ENCODE measurements around the gene SHANK2. TPM values are rescaled to one million over a fixed set of nuclear protein-coding genes. Genes with fewer than 3 reads are reported as not detected.

Gene SHANK2
- total RNA-seq, 2 experiments from 2014 or later = not detected

DNA sequence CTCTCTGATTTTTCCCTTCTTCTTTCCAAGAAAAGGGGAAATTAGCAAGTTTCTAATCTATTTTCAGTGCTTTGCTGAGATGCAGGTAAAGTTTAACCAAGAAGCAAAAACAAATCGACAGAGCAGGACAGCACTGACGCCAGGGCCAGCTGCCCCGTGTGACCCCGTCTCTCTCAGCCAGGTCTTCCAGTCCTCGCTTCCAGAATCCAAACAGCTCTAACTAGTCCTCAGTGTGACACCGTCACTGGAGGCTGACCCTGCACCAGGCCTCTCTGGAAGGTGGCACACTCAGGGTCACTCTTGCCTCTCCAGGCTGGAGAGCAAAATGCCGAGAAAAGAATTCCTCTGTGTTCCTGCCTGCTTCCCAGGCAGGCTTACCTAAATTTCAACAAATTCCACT is 44.8 kb downstream of the SHANK2 start:
- POLR2A ChIA-PET = no interaction called here
- CTCF ChIA-PET = no interaction called here
- H3K36me3 Mint-ChIP-seq (ENCODE audit: low read depth) = no peaks in the 10 kb centered on the region
- no peak overlapping the region for H3K4me3 Mint-ChIP-seq
- no peaks in the 10 kb centered on the region for H3K4me1 Mint-ChIP-seq (ENCODE audit: low read depth)
- DNase-seq = no peak
- no peaks in the 10 kb centered on the region for H3K27me3 Mint-ChIP-seq (ENCODE audit: low read depth)
- ATAC-seq = no peak
- no peak overlapping the region for H3K27ac Mint-ChIP-seq
- H3K9me3 Mint-ChIP-seq (ENCODE audit: insufficient read depth) = no peaks in the 10 kb centered on the region

DNA sequence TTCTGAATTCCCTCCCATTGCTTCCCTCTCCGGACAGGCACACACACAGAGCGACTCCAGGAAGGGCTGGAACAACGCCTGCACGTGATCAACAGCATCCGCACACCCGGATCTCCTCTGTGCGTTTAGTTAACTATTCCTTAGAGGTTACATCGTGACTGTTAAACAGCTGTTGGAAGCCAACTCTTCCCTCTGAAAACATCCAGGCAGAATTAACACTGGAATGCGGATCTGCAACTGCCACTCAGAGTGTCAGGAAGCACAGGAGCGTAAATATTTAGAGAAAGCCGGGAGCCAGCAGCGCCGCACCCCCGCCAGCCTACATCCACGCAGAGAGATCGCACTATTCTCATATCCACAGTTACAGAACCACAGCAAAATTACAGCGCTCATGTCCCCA is 46.2 kb downstream of the SHANK2 start:
- no peak overlapping the region for H3K27ac Mint-ChIP-seq
- no peaks in the 10 kb centered on the region for H3K4me1 Mint-ChIP-seq (ENCODE audit: low read depth)
- no peaks in the 10 kb centered on the region for H3K9me3 Mint-ChIP-seq (ENCODE audit: insufficient read depth)
- POLR2A ChIA-PET = no interaction called here
- H3K36me3 Mint-ChIP-seq (ENCODE audit: low read depth) = no peaks in the 10 kb centered on the region
- no peaks in the 10 kb centered on the region for H3K27me3 Mint-ChIP-seq (ENCODE audit: low read depth)
- no peak overlapping the region for H3K4me3 Mint-ChIP-seq
- no peak for ATAC-seq
- no peak for DNase-seq
- CTCF ChIA-PET = no interaction called here

DNA sequence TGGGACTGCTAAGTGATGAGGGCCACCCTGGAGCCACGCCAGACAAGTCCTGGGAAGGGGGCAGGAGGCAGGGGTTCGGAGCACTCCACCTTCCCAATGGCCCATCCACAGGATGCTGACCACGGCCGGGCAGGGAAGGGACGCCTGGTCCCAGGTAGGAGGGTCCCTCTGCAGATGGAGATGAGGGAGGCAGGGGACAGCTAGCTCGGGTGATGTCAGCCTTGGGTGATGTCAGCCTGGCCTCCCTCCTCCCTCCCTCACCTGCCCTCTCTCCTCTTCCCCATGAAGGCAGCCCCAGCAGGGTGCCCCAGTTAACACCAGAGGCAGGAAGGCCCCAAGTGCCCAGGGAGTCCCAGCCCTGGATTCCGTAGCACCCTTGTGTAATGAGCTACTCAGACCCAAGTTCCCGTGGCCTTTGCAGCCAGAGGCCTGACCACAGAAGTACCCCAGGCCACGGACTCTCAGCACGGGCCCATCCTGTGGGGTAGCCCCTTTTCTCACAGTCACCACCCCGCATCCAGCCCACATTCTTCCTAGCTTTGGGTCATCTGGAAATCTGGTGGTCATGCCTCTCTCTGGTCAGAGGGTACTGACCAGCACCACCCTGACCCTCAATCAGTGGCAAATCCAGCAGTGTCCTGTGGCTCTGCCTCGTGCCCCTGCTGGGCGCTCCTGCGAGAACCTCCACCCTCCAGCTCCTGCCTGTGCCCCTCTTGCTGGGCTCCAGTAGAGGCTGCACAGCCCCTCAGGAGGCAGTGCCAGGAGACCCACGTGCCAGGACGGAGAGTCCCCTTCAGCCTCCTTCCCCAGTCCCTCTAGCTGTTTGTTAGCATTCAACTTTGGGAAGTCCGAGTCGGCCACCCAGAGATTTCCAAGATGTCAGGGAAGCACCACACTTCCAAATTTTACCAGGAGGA is 47.4 kb downstream of the SHANK2 start:
- H3K27me3 Mint-ChIP-seq (ENCODE audit: low read depth) = no peaks in the 10 kb centered on the region
- no peaks in the 10 kb centered on the region for H3K36me3 Mint-ChIP-seq (ENCODE audit: low read depth)
- H3K4me3 Mint-ChIP-seq = no peak overlapping the region
- H3K4me1 Mint-ChIP-seq (ENCODE audit: low read depth) = no peaks in the 10 kb centered on the region
- H3K27ac Mint-ChIP-seq = no peak overlapping the region
- POLR2A ChIA-PET = no interaction called here
- CTCF ChIA-PET = no interaction called here
- no peak for ATAC-seq
- DNase-seq = no peak
- H3K9me3 Mint-ChIP-seq (ENCODE audit: insufficient read depth) = no peaks in the 10 kb centered on the region

DNA sequence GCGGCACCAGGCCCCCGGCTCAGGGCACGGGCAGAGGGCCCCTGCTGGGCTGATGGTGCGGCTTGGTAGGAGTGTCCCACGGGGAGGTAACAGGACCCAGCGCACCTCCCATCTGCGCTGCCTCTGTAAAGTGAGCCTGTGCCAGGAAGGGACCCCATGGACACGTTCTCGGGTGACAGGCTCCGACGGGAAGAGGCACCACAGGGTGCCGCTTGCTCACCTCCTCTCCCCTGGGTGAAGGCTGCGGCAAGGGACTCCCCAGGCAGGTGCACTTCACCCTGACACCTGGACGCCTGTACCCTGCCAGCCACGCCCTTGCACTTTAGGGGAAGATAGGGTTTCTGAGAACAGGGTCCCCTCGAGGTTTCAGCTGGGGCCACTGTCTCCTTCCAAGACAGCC is 48.1 kb downstream of the SHANK2 start:
- Mint-ChIP-seq H3K27me3 (ENCODE audit: low read depth) (no peaks in the 10 kb centered on the region), H3K4me3 (no peak overlapping the region), H3K9me3 (ENCODE audit: insufficient read depth) (no peaks in the 10 kb centered on the region), H3K4me1 (ENCODE audit: low read depth) (no peaks in the 10 kb centered on the region), H3K27ac (no peak overlapping the region), H3K36me3 (ENCODE audit: low read depth) (no peaks in the 10 kb centered on the region)
- ChIA-PET POLR2A (no interaction called here), CTCF (no interaction called here)
- DNase-seq = no peak
- no peak for ATAC-seq

DNA sequence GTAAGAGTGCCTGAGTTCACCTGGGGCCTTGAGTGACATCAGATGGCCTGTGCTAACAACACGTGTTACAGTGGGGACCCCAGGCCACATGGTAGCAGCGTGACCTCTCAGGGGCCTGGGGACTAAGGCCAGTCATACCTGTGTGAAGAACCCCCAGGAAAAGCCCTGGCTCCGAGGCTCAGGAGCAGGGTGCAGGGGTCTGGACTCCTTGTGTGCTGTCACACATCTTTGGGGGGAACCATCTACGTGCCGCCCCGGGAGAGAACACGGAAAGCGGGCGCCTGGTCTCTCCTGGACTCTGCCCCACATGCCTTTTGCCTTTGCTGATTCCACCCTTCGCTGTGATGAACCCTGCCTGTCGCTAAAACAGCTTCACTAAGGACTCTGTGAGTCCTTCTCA is 48.7 kb downstream of the SHANK2 start:
- ChIA-PET CTCF (no interaction called here), POLR2A (no interaction called here)
- Mint-ChIP-seq H3K4me1 (ENCODE audit: low read depth) (no peaks in the 10 kb centered on the region), H3K4me3 (no peak overlapping the region), H3K27me3 (ENCODE audit: low read depth) (no peaks in the 10 kb centered on the region), H3K27ac (no peak overlapping the region), H3K9me3 (ENCODE audit: insufficient read depth) (no peaks in the 10 kb centered on the region), H3K36me3 (ENCODE audit: low read depth) (no peaks in the 10 kb centered on the region)
- ATAC-seq (no peak), DNase-seq (no peak)

DNA sequence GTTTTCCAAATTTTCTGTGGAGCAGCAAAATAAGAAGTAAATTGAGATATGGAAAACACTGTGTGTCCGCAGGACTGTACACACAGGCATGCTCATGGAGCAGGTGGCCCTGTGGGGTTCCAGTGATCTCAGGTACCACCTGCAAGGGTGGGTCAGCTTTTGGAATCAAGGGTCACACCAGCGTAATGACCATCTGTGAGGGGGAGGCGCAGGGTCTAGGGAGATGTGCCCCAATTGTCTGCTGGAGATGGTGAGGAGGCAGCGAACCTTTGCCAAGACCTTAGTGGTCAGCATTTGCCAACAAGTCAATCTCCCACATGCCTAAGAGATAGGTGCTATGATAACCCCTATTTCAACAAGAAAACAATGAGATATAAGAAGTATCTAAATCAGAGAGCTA is 49.4 kb downstream of the SHANK2 start:
- no peak for DNase-seq
- Mint-ChIP-seq H3K27ac (no peak overlapping the region), H3K9me3 (ENCODE audit: insufficient read depth) (no peaks in the 10 kb centered on the region), H3K4me1 (ENCODE audit: low read depth) (no peaks in the 10 kb centered on the region), H3K27me3 (ENCODE audit: low read depth) (no peaks in the 10 kb centered on the region), H3K36me3 (ENCODE audit: low read depth) (no peaks in the 10 kb centered on the region), H3K4me3 (no peak overlapping the region)
- no peak for ATAC-seq
- ChIA-PET CTCF (no interaction called here), POLR2A (no interaction called here)

DNA sequence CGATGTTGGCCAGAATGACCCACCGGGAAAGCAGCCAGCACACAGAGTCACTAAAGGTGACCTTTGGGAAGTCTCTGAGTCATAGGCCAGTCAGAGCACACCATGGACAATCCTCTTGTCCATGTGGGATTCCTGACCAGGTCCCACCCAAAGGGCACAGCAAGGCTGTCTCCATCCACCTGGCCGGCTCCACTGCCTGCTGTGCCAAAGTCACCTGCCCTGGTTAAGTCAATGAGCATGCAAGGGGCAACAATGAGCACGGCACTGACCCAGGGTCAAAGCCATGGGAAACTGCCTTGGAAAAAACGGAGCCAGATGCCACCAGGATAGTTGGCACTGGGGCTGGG is 49.8 kb downstream of the SHANK2 start:
- Mint-ChIP-seq H3K36me3 (ENCODE audit: low read depth) (no peaks in the 10 kb centered on the region), H3K4me1 (ENCODE audit: low read depth) (no peaks in the 10 kb centered on the region), H3K9me3 (ENCODE audit: insufficient read depth) (no peaks in the 10 kb centered on the region), H3K27me3 (ENCODE audit: low read depth) (no peaks in the 10 kb centered on the region), H3K4me3 (no peak overlapping the region), H3K27ac (no peak overlapping the region)
- POLR2A ChIA-PET = no interaction called here
- DNase-seq = no peak
- CTCF ChIA-PET = no interaction called here
- no peak for ATAC-seq

Other genes with a start within 250 kb of the SHANK2 start
- gene DHCR7, start 195.8 kb upstream of the SHANK2 start, total RNA-seq = 10 to 100 TPM; 57.9 to 58.8 TPM
- 100 to 1,000 TPM; 118 to 127 TPM for gene NADSYN1, start 200.6 kb upstream of the SHANK2 start, total RNA-seq